GM21723 (cell line): ENCODE data around the gene HIPK2.

Experiments used
- ATAC-seq: cut with Tn5 transposase; IDR thresholded peaks from one replicate; pipeline ENCODE4 v1.9.1; 2021; ENCODE audit warnings: mild to moderate bottlenecking, moderate library complexity; ENCODE audit not compliant: unreplicated experiment

Gene HIPK2

GRCh38 chr7:139574618-139575337 is 203.0 kb downstream of the HIPK2 start:
- no peak for ATAC-seq

GRCh38 chr7:139573871-139574270 is 203.9 kb downstream of the HIPK2 start:
- no peak for ATAC-seq

- no peak for ATAC-seq
These were observed 205.0 kb downstream of the HIPK2 start for GRCh38 chr7:139572704-139573385.

- ATAC-seq = no peak
These were observed 205.7 kb downstream of the HIPK2 start for GRCh38 chr7:139572071-139572470.

- no peak for ATAC-seq
These were observed 206.1 kb downstream of the HIPK2 start for GRCh38 chr7:139571651-139572050.

GRCh38 chr7:139571190-139571589 is 206.6 kb downstream of the HIPK2 start:
- ATAC-seq = no peak

GRCh38 chr7:139570626-139571025 is 207.2 kb downstream of the HIPK2 start:
- ATAC-seq = no peak

- ATAC-seq = no peak
These were observed 207.7 kb downstream of the HIPK2 start for GRCh38 chr7:139570119-139570518.

GRCh38 chr7:139568813-139569490 is 208.8 kb downstream of the HIPK2 start:
- ATAC-seq = no peak

- no peak for ATAC-seq
These were observed 209.5 kb downstream of the HIPK2 start for GRCh38 chr7:139568346-139568675.

GRCh38 chr7:139567647-139568345 is 210.0 kb downstream of the HIPK2 start:
- ATAC-seq = no peak

- ATAC-seq = no peak
These were observed 210.8 kb downstream of the HIPK2 start for GRCh38 chr7:139566736-139567646.

GRCh38 chr7:139566075-139566474 is 211.7 kb downstream of the HIPK2 start:
- no peak for ATAC-seq

GRCh38 chr7:139563856-139564255 is 213.9 kb downstream of the HIPK2 start:
- no peak for ATAC-seq

GRCh38 chr7:139562961-139563565 is 214.7 kb downstream of the HIPK2 start:
- no peak for ATAC-seq

- no peak for ATAC-seq
These were observed 215.3 kb downstream of the HIPK2 start for GRCh38 chr7:139562491-139562890.

- no peak for ATAC-seq
These were observed 217.1 kb downstream of the HIPK2 start for GRCh38 chr7:139560678-139561077.

- no peak for ATAC-seq
These were observed 217.6 kb downstream of the HIPK2 start for GRCh38 chr7:139560199-139560598.

GRCh38 chr7:139559364-139560105 is 218.3 kb downstream of the HIPK2 start:
- ATAC-seq = no peak
